Mammary epithelial cell (primary cell): Measurements from ENCODE around the gene ASCL1.

Source experiments
- EZH2 ChIP-seq: IDR thresholded peaks from 2 replicates; pipeline ENCODE4 v1.6.1; 2012; ENCODE audit warnings: low read length, inconsistent platforms, borderline replicate concordance
- TF ChIP-seq, protein P1 (sequence below), 2 donors: IDR thresholded peaks in 1 of 2; conservative IDR thresholded peaks in 1 of 2; 2 replicates each; pipeline ENCODE4 v1.5.1; 2011 to 2012; ENCODE audit warnings: inconsistent platforms in 2 of 2, low read length in 2 of 2, mild to moderate bottlenecking in 2 of 2, control low read depth in 1 of 2, low read depth in 1 of 2; ENCODE audit not compliant: insufficient read depth in 1 of 2; ENCODE audit errors: extremely low read depth in 1 of 2

DNA sequence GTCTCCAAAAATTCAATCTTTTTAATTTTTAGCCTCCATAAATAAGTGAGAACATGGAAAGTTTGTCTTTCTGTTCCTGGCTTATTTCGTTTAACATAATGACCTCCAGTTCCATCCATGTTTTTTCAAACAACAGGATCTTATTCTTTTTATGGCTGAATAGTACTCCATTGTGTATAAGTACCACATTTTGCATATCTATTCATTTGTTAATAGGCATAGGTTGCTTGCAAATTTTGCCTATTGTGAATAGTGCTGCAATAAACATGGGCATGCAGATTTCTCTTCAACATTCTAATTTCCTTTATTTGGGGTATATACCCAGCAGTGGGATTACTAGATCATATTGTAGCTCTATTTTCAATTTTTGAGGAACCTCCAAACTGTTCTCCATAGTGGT lies 24.3 kb upstream of the ASCL1 start:
- TF ChIP-seq, protein P1, sequence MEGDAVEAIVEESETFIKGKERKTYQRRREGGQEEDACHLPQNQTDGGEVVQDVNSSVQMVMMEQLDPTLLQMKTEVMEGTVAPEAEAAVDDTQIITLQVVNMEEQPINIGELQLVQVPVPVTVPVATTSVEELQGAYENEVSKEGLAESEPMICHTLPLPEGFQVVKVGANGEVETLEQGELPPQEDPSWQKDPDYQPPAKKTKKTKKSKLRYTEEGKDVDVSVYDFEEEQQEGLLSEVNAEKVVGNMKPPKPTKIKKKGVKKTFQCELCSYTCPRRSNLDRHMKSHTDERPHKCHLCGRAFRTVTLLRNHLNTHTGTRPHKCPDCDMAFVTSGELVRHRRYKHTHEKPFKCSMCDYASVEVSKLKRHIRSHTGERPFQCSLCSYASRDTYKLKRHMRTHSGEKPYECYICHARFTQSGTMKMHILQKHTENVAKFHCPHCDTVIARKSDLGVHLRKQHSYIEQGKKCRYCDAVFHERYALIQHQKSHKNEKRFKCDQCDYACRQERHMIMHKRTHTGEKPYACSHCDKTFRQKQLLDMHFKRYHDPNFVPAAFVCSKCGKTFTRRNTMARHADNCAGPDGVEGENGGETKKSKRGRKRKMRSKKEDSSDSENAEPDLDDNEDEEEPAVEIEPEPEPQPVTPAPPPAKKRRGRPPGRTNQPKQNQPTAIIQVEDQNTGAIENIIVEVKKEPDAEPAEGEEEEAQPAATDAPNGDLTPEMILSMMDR (conservative IDR thresholded peaks at IDR 0.05 in 1 of 2, IDR thresholded peaks at IDR 0.05 in 1 of 2; ENCODE audit: extremely low read depth in 1 of 2, insufficient read depth in 1 of 2, low read depth in 1 of 2, low read length in 2 of 2), result no peak
- no peak for TF ChIP-seq EZH2
